Midbrain (tissue), 1 donor: ENCODE results near the gene LHFPL2.

Experiments used
- DNase-seq: peaks from one replicate; lab custom pipeline; 2025; lab: John Stamatoyannopoulos, UW

Gene LHFPL2

DNA sequence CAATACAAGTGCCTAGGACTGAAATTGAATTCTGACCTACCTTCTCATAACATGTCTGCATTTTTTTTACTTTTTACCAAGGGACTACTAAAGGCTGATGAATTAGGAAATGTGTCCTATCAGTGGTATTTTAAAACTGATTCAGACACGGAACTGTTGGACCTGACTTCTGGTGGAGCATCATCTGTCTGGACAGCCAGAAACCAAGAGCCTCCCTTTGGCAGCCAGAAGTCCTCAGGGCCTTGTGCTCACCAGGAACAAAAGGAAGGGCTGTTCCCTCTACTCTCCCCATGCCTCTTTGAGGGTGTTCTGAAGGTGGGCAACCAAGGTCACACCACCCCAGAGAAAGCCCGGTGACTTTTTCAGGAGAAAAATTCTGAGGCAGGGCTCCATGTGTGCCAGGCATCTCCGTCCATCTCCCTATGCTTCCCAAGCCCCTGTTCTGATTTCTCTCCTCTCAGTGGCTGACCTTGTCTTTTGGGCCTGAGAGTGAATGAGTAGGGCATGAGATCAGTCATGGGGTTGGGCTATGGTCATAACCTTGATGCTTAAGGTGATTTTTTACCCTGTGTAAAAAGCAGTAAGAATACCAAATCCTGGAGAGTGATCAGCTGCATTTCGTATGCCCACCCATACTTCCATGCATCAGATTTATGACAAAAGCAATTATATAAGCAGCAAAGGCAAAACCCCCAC is 144.5 kb downstream of the LHFPL2 start:
- DNase-seq: no peak

DNA sequence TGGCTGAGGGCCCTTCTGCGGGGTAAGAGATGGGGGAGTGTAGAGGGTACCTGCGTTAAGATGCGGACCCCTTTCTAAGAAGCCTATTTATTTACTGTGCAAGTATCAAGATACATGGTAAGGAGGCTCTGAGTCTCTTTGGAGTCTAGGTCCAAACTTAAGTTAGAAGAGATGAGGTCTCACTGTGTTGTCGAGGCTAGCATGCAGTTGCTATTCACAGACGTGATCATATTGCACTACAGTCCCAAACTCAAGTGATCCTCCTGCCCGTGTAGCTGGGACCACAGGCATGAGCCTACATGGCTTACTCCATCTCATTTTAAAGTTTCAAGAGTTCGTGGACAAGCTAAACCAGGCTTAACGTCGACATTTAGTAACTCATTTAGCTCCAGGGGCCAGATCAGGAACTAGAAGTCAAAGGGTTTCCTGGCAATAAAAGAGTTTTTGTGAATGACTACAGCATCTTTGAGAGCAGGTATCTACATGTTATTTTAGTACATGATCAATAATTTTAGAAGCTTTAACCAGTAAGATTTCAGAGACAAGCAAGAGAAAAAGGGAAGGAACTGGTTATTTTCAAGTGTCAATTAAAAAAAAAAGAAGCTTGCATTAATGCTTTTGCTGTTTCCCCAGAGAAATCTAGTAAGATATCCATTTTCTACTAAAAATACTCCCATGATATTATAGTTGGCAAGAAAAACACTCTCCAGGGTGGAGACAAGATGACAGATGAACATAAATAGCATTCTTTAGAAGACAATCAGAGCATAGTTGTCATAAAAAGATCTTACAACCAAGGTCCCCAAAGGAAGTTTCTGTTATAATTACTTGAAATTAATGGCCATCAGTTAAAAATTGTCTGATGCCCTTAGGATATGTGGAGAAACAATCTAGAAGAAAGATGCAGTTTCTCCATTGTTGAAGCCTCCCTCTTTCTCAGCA is 146.9 kb downstream of the LHFPL2 start:
- no peak for DNase-seq

- no peak for DNase-seq
Observed at GRCh38 chr5:78500871-78501270, 147.7 kb downstream of the LHFPL2 start.

DNA sequence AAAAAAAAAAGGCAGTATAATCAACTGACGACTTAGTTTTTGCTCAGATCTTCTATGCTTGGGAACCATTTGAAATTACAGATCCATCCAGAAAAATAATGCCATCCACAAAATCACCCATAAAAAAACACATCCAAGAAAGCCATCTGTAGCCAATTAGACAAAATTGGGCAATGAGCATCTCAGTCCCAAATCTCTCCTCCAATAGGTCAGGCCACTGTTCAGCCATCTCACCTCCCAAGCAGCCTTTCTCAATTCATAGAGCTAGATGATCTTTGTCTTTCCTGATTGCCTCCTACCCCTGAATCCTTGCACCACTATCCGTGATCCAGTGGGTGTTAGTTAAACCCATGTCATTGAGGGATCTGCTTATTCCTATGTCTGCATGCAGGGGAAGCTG is 148.5 kb downstream of the LHFPL2 start:
- no peak for DNase-seq

DNA sequence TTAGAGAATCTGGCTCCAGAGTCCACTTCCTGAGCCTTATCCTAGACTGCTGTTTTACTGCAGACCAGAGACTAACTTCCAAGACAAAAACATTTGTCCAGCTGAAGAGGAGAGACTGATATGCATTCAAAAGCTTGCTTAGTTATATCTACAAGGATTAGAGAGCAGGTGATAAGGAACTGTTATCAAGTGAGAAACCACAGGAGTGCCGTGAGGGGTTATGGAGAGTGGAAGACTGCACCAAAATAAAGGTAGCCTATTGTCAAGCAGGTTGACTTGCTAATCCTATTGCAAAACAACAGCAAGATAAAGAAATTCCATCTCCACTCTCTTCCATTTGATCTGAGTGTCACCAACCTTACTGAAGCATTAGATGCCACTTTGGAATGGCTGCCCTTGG is 149.1 kb downstream of the LHFPL2 start:
- DNase-seq: no peak

DNA sequence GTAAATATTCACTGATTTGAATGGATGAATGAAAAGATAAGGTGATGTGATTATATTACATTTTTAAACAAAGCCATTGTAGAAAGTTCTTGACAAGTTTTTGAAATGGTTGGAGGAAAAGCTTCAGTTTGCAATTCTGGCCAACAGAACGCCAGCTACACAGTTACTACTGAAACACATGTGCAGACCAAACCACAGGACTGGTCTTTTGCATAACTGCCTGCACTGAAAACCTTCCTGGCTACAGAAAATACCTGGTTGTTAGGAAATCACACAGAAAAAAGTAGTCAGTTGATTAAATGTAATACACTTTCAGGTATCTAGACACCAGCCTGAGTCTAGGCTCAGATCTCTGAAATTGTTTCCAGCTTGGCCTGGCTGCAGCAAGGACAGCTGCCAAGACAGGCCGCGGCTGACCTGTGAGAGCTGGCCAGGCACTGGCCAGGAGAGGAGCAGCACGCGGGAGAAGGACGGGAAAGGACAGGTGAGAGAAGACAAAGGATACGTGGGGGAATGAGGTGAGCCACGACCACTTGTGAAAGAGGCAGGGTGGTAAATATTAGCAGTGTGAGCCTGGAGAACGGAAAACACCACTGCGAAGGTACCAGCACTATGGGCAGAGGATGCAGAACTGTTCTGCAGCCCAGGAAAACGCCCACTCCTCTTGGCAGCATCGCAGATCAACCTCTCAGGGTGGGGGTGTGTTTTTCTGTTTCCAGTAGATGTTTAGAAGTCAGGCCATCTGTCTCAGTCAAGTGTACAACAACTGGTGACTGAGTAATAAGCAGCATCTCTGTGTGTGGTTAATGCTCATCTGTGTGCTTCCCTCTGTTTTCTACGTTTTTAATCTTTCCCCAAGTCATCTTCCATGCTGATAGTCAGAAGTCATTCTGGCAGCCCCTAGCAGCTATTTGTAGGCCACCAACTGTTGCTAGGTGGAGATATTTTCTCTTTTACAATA is 150.7 kb downstream of the LHFPL2 start:
- DNase-seq: no peak

GRCh38 chr5:78496373-78496772 is 152.2 kb downstream of the LHFPL2 start:
- DNase-seq: no peak

GRCh38 chr5:78495800-78496199 is 152.8 kb downstream of the LHFPL2 start:
- DNase-seq: no peak

- no peak for DNase-seq
Observed at GRCh38 chr5:78492650-78493049, 155.9 kb downstream of the LHFPL2 start.

DNA sequence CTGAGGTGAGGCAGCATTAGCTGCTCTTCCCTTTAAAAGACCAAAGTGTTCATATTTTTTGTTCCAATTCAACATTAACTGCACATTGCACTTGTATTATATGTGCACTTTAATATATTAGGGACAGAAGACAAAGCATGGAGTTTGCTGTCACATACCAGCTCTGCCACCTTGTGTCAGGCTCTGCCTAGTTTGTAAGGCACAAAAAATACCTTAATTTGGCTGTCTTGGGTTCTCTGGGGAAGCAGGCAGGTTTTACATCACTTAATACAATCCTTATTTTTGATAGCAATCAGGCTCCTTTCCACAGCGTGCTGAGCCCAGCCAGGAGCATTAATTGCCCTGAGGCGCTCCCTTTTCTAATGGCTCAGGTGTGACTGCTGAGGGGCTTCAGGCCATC is 156.3 kb downstream of the LHFPL2 start:
- DNase-seq: no peak

GRCh38 chr5:78490709-78491485 is 157.7 kb downstream of the LHFPL2 start:
- DNase-seq: no peak

DNA sequence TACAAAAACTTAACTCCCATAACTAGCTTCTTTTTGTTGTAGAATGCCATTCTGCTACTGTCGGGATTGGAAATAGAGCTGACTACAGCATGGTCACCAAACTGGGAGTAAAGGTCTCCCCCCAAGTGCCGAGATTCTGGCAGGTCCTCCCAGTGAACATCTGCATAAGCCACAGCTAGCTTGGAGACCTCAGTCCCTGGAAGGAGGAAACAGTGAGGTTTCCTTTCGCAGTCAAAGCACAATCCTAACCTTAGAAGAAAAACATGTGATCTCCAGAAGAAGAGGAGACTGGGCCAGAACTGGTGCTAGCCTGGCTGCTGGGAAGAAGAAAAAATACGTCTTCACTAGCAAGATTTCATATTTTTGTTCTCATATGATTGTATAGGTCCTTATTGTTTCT is 160.7 kb downstream of the LHFPL2 start:
- DNase-seq: no peak

DNA sequence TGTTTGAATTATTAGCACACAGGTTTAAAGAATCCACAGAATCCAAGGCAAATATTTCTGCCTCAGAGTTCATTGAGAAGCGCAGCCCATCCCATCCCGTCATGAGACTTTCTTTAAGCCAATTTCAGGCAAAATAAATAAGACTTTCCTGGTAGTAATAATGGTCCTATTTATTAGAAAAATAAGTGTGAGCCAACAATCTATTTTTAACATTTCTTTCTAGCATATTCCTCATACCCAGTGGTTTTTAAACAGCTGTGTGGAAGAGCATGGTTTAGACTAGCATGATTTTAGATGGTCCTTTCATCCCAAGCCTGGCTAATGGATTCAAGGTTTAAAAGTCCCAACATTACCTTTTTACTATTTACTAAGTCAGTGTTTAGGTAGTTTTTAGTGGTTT is 162.4 kb downstream of the LHFPL2 start:
- no peak for DNase-seq

- DNase-seq: peak; percentile 15
Observed at GRCh38 chr5:78483809-78484521, 164.6 kb downstream of the LHFPL2 start.

- DNase-seq: no peak
Observed at GRCh38 chr5:78482948-78483347, 165.6 kb downstream of the LHFPL2 start.

- no peak for DNase-seq
Observed at GRCh38 chr5:78476795-78477194, 171.8 kb downstream of the LHFPL2 start.

DNA sequence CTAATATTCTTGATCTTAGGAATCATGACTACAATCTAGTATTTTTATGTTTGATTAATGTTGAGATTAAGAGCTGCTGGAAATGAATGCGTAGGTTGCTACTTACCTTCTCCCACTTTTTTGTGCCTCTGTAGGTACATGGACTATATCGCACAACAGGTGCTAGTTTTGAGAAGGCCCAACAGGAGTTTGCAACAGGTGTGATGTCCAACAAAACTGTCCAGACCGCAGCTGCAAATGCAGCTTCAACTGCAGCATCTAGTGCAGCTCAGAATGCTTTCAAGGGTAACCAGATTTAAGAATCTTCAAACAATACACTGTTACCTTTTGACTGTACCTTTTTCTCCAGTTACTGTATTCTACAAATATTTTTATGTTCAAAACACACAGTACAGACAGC is 173.2 kb downstream of the LHFPL2 start:
- no peak for DNase-seq

DNA sequence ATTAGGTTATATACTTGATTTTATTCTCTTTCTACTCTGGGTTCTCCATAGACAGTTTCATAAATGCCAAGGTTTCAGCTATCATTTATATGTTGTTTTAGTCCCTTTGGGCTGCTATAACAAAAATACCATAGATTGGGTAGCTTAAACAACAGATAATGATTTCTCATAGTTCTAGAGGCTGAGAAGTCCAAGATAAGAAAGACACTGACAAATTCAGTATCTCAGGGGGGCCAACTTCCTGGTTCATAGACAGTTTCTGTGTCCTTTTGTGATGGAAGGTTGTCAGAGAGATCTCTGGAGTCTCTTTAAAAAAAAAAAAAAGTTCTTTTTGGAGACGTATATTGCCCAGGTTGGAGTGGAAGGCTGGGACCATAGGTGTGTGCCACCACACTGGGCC is 174.8 kb downstream of the LHFPL2 start:
- DNase-seq: no peak

GRCh38 chr5:78472469-78473106 is 176.0 kb downstream of the LHFPL2 start:
- DNase-seq: no peak

DNA sequence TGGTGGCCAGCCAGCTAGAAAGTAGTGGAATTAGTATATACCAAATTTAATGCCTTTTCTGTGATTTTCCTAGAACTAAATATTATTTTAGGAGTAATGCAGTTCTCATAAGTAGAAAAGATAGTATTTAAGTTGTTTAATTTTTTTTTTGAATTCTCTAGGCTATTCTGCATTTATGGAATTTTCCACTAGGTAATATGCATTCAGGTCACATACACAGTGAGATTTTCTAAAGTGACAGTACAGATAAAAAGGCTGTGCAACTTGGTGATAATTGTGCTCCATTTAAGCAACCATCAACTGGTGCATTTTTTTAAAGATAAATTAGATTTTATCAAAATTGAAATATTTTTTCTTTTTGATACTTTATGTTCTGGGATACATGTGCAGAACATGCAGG is 176.7 kb downstream of the LHFPL2 start:
- no peak for DNase-seq
